BLaER1 (cell line): ENCODE results near the gene DMXL1.

Source experiments
- H3K27ac ChIP-seq: shearing (Covaris generic); formaldehyde crosslinking; 2 replicates; pipeline ENCODE4 v1.8.1; 2022
- H3K27me3 ChIP-seq: shearing (Covaris generic); formaldehyde crosslinking; 2 replicates; pipeline ENCODE4 v1.8.1; 2022
- H3K36me3 ChIP-seq: shearing (Covaris generic); formaldehyde crosslinking; 2 replicates; pipeline ENCODE4 v1.8.1; 2022
- H3K4me1 ChIP-seq: shearing (Covaris generic); formaldehyde crosslinking; 2 replicates; pipeline ENCODE4 v1.8.1; 2022
- H3K4me2 ChIP-seq: shearing (Covaris generic); formaldehyde crosslinking; 2 replicates; pipeline ENCODE4 v1.8.1; 2022
- H3K4me3 ChIP-seq: shearing (Covaris generic); formaldehyde crosslinking; 2 replicates; pipeline ENCODE4 v1.8.1; 2022
- H3K9ac ChIP-seq: shearing (Covaris generic); formaldehyde crosslinking; 2 replicates; pipeline ENCODE4 v1.8.1; 2022
- H3K9me3 ChIP-seq: shearing (Covaris generic); formaldehyde crosslinking; 2 replicates; pipeline ENCODE4 v1.8.1; 2022
- H4K20me1 ChIP-seq: shearing (Covaris generic); formaldehyde crosslinking; 2 replicates; pipeline ENCODE4 v1.8.1; 2022
- Cebpa-rat ChIP-seq: shearing (Covaris generic); IDR thresholded peaks from 2 replicates; pipeline ENCODE4 v1.8.1; 2022

Gene DMXL1

DNA sequence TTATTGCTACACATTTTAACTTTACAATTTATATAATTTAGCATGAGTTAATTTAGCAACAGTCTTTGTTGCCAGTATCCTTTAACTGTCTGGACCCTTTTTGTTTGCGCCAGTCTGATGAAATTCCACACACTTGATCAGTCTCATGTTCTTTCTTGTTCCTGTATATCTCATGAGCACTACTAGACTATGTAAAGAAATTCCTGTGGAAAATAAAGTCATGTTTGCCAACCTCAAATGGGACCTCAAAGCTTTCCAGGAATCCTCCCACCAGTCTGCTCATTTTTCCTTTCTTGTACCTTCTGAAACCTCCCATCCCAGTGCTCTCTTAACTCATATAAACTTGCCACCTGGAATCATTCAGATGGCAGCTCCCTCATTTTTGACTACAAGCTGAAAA is 8.0 kb downstream of the DMXL1 start:
- no peaks in the 10 kb centered on the region for H3K27me3 ChIP-seq
- no peak overlapping the region for H3K9ac ChIP-seq
- peaks cover 9% of the 10 kb centered on the region for H3K4me1 ChIP-seq
- H3K9me3 ChIP-seq, result no peaks in the 10 kb centered on the region
- TF ChIP-seq Cebpa-rat, result no peak
- H3K36me3 ChIP-seq, result peaks cover 9% of the 10 kb centered on the region
- peaks cover 55% of the 10 kb centered on the region for H4K20me1 ChIP-seq
- no peak overlapping the region for H3K27ac ChIP-seq
- no peak overlapping the region for H3K4me3 ChIP-seq
- H3K4me2 ChIP-seq, result no peak overlapping the region

DNA sequence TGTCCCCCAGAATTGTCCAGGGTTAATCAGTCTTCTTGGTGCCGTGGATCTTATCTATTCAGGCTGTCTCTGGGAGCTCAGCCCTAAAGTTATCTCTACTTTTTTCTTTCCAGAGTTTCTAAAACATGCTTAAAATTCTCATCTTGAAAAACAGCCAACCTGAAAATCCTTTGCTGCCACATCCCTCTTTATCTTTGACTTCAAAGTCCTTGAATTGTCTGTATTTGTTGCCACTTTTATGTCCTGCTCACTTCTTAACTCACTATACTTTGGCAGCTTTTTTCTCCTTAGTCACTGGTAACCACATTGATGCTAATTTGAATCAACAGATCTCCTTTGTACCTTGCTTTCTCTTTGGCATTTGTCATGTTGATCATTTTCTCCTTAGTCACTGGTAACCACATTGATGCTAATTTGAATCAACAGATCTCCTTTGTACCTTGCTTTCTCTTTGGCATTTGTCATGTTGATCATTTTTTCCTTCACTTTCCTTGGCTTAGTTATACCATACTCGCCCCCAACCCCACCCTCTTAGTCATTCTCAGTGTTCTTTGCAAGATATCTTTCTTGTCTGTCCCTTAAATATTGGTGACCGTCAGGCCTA is 8.5 kb downstream of the DMXL1 start:
- Histone ChIP-seq H3K9me3 (no peaks in the 10 kb centered on the region), H3K4me2 (no peak overlapping the region), H3K4me1 (peaks cover 3% of the 10 kb centered on the region), H4K20me1 (peaks cover 49% of the 10 kb centered on the region), H3K9ac (no peak overlapping the region), H3K27me3 (no peaks in the 10 kb centered on the region), H3K36me3 (peaks cover 9% of the 10 kb centered on the region), H3K27ac (no peak overlapping the region), H3K4me3 (no peak overlapping the region)
- no peak for TF ChIP-seq Cebpa-rat

DNA sequence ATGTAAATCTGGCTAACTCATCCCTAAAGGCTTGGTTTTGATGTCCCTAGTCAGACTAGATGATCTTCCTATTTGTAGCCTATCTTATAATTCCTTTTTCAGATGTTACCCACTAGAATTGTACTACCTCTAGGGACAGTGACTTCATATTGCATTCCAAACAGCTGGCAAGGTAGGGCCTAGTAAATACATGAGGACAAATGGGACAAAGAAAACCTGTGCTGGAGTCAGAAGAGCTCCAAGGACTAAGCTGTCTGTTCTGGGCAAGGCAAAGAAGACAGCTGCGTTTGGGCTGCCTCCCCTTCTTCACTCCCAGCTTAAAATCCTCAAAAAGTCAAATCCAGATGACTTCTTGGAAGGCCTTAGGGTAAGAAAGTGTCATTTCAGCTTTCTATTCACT is 10.0 kb downstream of the DMXL1 start:
- Histone ChIP-seq H3K27me3 (no peaks in the 10 kb centered on the region), H3K27ac (no peak overlapping the region), H3K36me3 (peaks cover 9% of the 10 kb centered on the region), H3K4me3 (no peak overlapping the region), H3K4me1 (no peaks in the 10 kb centered on the region; the same call in 1 of the 2 replicates), H3K9ac (no peak overlapping the region), H4K20me1 (peaks cover 38% of the 10 kb centered on the region), H3K9me3 (peaks cover 6% of the 10 kb centered on the region), H3K4me2 (no peak overlapping the region)
- TF ChIP-seq Cebpa-rat, result no peak

DNA sequence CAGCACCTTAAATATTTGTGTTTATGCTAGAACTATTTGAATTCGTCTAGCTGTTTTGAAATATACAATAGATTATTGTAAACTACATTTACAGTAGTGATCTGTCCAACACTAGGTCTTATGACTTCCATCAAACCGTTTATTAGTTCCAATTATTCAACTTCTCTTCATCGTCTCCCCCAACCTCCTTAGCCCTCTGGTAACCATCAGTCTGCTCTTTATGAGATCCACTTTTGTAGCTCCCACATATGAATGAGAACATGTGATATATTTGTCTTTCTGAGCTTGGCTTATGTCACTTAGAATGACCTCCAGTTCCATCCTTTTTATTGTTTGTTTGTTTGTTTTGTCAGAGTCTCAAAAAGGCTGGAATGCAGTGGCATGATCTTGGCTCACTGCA is 11.8 kb downstream of the DMXL1 start:
- H3K9me3 ChIP-seq, result peaks cover 12% of the 10 kb centered on the region
- H4K20me1 ChIP-seq, result peaks cover 38% of the 10 kb centered on the region
- no peaks in the 10 kb centered on the region for H3K4me1 ChIP-seq
- H3K4me3 ChIP-seq, result no peak overlapping the region
- no peaks in the 10 kb centered on the region for H3K27me3 ChIP-seq
- H3K36me3 ChIP-seq, result peaks cover 9% of the 10 kb centered on the region
- no peak for TF ChIP-seq Cebpa-rat
- no peak overlapping the region for H3K4me2 ChIP-seq
- H3K27ac ChIP-seq, result no peak overlapping the region
- no peak overlapping the region for H3K9ac ChIP-seq

DNA sequence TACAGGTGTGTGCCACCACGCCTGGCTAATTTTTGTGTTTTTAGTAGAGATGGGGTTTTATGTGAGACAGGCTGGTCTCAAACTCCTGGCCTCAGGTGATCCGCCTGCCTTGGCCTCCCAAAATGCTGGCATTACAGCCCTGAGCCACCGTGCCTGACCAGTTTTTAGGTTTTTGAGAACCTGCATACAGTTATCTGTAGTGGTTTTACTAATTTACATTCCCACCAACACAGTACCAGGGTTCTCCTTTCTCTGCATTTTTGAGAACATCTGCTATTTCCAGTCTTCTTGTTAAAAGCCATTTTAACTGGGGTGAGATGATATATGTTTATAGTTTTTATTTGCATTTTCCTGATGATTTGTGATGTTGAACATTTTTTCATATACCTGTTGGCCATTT is 12.8 kb downstream of the DMXL1 start:
- peaks cover 9% of the 10 kb centered on the region for H3K36me3 ChIP-seq
- H4K20me1 ChIP-seq, result peaks cover 29% of the 10 kb centered on the region
- no peak overlapping the region for H3K9ac ChIP-seq
- H3K4me3 ChIP-seq, result no peak overlapping the region
- TF ChIP-seq Cebpa-rat, result no peak
- H3K27me3 ChIP-seq, result no peaks in the 10 kb centered on the region
- no peak overlapping the region for H3K27ac ChIP-seq
- peaks cover 12% of the 10 kb centered on the region for H3K9me3 ChIP-seq
- H3K4me1 ChIP-seq, result no peaks in the 10 kb centered on the region
- H3K4me2 ChIP-seq, result no peak overlapping the region

DNA sequence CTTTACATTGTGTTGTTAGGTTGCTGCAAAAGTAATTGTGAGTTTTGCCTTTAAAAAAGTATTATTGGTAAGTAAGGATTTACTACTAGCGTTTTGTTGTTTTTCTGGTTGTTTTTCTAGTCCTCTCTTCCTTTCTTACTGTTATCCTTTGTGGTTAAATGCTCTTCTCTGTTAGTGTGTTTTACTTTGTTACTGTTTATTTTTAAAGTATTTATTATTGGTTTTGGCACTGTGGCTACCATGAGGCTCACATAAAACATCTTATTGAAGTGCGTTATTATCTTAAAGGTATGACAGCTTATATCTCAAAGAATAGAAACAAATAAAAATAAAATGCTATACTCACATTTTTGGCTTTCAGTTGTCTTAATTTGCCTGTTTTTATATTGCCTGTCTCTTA is 17.6 kb downstream of the DMXL1 start:
- Histone ChIP-seq H3K9ac (no peak overlapping the region), H3K4me3 (no peak overlapping the region), H3K4me1 (no peaks in the 10 kb centered on the region), H3K27ac (no peak overlapping the region), H3K36me3 (peaks cover 15% of the 10 kb centered on the region), H3K27me3 (no peaks in the 10 kb centered on the region), H3K4me2 (no peak overlapping the region), H3K9me3 (peaks cover 54% of the 10 kb centered on the region), H4K20me1 (no peaks in the 10 kb centered on the region)
- no peak for TF ChIP-seq Cebpa-rat

DNA sequence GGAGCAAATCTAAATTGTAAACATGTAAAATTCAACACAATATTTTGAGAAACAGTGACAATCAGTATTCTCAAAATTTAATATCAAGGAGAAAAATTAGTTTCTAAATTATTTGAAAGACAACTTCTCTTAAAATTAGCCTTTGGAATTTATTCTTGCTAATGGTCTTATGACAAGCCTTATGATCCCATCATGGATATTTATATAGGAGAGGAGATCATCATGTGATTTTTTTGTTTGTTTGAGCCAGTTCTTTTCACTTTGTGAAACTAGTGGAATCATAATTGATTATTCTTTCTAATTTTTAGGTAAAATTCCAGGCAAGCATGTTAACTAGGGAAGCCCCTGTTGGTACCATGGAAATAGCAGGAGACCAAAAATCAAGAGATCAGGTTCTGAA is 24.7 kb downstream of the DMXL1 start:
- no peak overlapping the region for H3K4me3 ChIP-seq
- H3K9ac ChIP-seq, result no peak overlapping the region
- no peaks in the 10 kb centered on the region for H4K20me1 ChIP-seq
- H3K9me3 ChIP-seq, result peaks cover 36% of the 10 kb centered on the region
- no peak for TF ChIP-seq Cebpa-rat
- no peak overlapping the region for H3K4me2 ChIP-seq
- peaks cover 42% of the 10 kb centered on the region for H3K36me3 ChIP-seq
- H3K27ac ChIP-seq, result no peak overlapping the region
- no peaks in the 10 kb centered on the region for H3K4me1 ChIP-seq
- H3K27me3 ChIP-seq, result no peaks in the 10 kb centered on the region

DNA sequence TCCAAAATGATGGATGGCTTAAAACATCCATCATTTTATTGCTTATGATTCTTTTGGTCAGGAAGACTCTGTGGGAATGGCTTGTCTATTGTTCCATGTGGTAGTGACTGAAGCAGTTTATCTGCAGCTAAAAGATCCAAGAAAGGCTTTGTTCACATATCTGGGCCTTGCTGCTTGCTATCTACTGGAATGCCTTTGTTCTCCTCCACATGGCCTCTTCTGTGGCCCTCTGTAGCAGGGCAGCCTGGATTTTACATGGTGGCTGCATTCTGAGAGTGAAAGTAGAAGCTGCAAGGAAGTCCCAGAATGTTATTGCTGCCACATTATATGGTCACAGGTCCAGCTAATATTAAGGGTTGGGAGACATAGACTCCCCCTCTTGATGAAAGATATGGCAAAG is 35.1 kb downstream of the DMXL1 start:
- Histone ChIP-seq H3K4me2 (no peak overlapping the region), H3K27ac (no peak overlapping the region), H4K20me1 (no peaks in the 10 kb centered on the region), H3K27me3 (no peaks in the 10 kb centered on the region), H3K9ac (no peak overlapping the region), H3K4me3 (no peak overlapping the region), H3K36me3 (peaks cover 32% of the 10 kb centered on the region), H3K9me3 (no peaks in the 10 kb centered on the region), H3K4me1 (no peaks in the 10 kb centered on the region)
- no peak for TF ChIP-seq Cebpa-rat

DNA sequence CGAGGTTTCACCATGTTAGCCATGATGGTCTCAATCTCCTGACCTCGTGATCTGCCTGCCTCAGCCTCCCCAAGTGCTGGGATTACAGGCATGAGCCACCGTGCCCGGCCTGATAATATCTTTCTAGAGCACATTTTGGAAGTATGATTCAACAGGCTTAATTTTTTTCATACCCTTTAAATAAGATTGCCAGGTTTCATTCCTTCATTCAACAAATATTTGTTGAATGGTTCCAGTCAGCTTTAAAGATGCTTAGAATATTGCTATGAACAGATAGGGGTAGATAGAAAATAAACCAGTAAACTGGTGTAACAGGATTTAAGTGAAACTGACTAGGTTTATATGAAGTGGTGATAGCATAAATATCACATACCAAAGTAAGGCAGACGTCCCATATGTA is 41.3 kb downstream of the DMXL1 start:
- no peak overlapping the region for H3K9ac ChIP-seq
- no peaks in the 10 kb centered on the region for H4K20me1 ChIP-seq
- no peak for TF ChIP-seq Cebpa-rat
- H3K9me3 ChIP-seq, result no peaks in the 10 kb centered on the region
- no peaks in the 10 kb centered on the region for H3K27me3 ChIP-seq
- H3K4me1 ChIP-seq, result no peaks in the 10 kb centered on the region
- no peak overlapping the region for H3K4me3 ChIP-seq
- no peak overlapping the region for H3K27ac ChIP-seq
- no peak overlapping the region for H3K4me2 ChIP-seq
- H3K36me3 ChIP-seq, result peaks cover 45% of the 10 kb centered on the region

DNA sequence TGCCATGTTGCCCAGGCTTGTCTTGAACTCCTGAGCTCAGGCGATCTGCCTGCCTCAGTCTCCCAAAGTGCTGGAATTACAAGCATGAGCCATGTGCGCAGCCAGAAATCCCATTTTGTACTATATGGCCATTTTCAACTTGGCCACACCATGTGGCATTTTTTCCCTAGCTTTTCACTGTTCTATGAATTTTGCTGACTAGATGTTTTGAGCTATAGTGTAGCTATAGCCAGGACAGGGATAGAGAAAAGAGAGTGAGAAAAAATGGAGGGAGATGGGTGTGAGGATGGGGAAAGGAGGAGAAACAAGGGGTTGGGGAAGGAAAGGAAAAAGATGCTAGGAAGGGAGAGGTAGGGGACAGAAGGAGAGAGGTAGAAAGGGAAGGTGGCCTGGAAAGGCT is 46.4 kb downstream of the DMXL1 start:
- Histone ChIP-seq H3K27me3 (no peaks in the 10 kb centered on the region), H3K4me2 (no peak overlapping the region), H3K27ac (no peak overlapping the region), H3K4me1 (no peaks in the 10 kb centered on the region), H3K4me3 (no peak overlapping the region), H3K9ac (no peak overlapping the region), H4K20me1 (no peaks in the 10 kb centered on the region), H3K9me3 (peaks cover 8% of the 10 kb centered on the region), H3K36me3 (peaks cover 56% of the 10 kb centered on the region)
- TF ChIP-seq Cebpa-rat, result no peak

DNA sequence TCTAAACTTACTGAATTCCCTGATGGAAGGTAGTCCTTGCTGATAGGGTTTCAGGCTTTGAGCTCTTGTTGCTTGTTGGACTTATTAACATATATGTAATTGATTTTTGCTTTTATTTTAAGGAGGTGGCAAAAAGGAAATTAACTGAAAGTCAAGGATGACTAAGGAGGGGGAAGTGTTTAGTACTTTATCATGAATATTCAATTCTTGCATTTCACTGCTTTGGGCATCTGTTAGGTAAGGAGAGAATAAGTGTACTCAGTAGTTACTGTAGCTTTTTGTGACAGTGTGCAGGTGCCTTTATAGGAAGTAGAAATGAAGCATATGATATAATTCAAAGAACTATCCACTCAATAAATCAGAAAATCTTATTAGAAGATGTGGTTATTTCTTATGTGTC is 47.1 kb downstream of the DMXL1 start:
- Histone ChIP-seq H3K27me3 (no peaks in the 10 kb centered on the region), H4K20me1 (no peaks in the 10 kb centered on the region), H3K4me3 (no peak overlapping the region), H3K9ac (no peak overlapping the region), H3K9me3 (peaks cover 16% of the 10 kb centered on the region), H3K4me1 (no peaks in the 10 kb centered on the region), H3K27ac (no peak overlapping the region), H3K36me3 (peaks cover 60% of the 10 kb centered on the region), H3K4me2 (no peak overlapping the region)
- no peak for TF ChIP-seq Cebpa-rat
